ENCODE data around the gene FBXL14. TPM values are rescaled to one million over a fixed set of nuclear protein-coding genes. Genes with fewer than 3 reads are reported as not detected.

Gene FBXL14
- total RNA-seq, 2 donors from 2014 or later: 10.0 to 20.4 TPM

DNA sequence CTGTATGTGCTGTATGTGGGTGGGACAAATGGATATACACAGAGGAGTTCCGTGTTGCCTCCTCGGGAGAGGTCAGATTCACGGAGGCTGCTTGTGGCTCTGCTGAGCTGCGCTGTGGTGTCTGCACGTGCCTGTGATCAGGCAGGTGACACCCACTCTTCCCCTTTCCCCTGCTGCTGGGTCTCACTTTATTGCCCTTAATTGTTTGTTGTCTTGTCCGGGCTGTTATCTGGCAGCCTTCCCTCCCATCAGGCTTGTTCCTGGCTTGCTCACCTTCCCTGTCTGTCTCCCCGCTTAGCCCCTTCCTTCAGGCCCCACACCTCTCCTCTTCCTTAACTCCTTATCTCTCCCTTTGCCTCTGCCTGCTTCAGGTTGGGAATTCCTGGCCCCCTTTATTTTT lies 48.1 kb upstream of the FBXL14 start:
- peak; percentile 68 for DNase-seq
- H3K4me3 ChIP-seq (ENCODE audit: low read length): no peak overlapping the region
- H3K9ac ChIP-seq (ENCODE audit: extremely low read depth, low read length, poor library complexity, severe bottlenecking): no peak overlapping the region
- H3K4me3 Mint-ChIP-seq: no peak overlapping the region
- H3K27me3 ChIP-seq (ENCODE audit: control insufficient read depth, insufficient read depth, low read length, poor library complexity, severe bottlenecking): no peaks in the 10 kb centered on the region
- 77 to 81% methylated on average over 7 of the region's 7 CpGs for WGBS, 2 experiments (ENCODE audit: insufficient coverage in 1 of 2, insufficient read length in 1 of 2)
- H3K36me3 Mint-ChIP-seq (ENCODE audit: low read depth): no peaks in the 10 kb centered on the region
- H3K36me3 ChIP-seq (ENCODE audit: control insufficient read depth, insufficient read depth, low read length): no peaks in the 10 kb centered on the region
- H3K27ac Mint-ChIP-seq: peak overlapping the region; percentile 84
- TF ChIP-seq, protein P1, sequence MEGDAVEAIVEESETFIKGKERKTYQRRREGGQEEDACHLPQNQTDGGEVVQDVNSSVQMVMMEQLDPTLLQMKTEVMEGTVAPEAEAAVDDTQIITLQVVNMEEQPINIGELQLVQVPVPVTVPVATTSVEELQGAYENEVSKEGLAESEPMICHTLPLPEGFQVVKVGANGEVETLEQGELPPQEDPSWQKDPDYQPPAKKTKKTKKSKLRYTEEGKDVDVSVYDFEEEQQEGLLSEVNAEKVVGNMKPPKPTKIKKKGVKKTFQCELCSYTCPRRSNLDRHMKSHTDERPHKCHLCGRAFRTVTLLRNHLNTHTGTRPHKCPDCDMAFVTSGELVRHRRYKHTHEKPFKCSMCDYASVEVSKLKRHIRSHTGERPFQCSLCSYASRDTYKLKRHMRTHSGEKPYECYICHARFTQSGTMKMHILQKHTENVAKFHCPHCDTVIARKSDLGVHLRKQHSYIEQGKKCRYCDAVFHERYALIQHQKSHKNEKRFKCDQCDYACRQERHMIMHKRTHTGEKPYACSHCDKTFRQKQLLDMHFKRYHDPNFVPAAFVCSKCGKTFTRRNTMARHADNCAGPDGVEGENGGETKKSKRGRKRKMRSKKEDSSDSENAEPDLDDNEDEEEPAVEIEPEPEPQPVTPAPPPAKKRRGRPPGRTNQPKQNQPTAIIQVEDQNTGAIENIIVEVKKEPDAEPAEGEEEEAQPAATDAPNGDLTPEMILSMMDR (conservative IDR thresholded peaks at IDR 0.05): no peak
- no peaks in the 10 kb centered on the region for H3K9me3 ChIP-seq (ENCODE audit: control insufficient read depth, low read length)
- peak overlapping the region; percentile 10 for H3K27ac ChIP-seq (ENCODE audit: low read depth, low read length)
- no peaks in the 10 kb centered on the region for H3K9me3 Mint-ChIP-seq
- H3K4me1 ChIP-seq (ENCODE audit: control insufficient read depth, insufficient read depth, low read length): peaks cover 5% of the 10 kb centered on the region
- peaks cover 30% of the 10 kb centered on the region for H3K4me1 Mint-ChIP-seq
- no peaks in the 10 kb centered on the region for H3K27me3 Mint-ChIP-seq (ENCODE audit: insufficient read depth)

DNA sequence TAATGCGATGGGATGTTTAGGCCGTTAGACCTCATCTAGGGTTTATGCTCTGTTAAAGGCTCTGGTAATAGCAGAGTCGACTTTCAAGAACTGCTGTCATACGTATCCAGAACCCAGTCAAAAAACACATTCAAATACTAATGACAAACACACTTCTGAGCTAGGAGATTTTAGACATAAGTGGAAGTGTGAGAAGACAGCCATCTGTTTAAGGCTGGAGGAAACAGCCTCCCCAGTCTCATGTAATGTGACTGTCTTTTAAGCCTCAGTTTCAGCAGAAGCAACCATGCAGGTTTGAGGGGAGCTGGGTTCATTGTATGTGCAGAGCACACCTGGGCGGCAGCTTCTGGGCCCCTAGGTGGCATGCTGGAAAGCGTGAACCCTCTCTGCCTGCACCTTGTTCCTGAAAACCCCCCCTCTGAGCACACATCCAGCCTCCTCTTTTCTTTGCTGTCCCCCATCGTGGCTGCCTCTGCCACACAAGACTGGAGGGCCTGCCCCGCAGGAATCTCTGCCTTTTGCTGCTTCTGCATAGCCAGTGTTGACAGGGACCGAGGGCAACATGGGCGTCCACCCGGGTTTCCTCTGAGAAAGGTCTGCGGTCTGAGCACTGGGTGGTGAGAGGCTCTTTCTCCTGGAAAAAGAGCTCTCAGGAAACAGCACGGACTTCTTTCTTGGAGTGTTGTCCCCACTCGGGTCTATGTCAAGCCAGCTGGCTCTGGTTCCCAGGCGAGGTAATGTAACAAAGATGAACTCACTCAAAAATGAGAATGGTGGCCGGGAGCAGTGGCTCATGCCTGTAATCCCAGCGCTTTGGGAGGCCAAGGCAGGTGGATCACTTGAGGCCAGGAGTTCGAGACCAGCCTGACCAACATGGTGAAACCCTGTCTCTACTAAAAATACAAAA lies 46.2 kb upstream of the FBXL14 start:
- Mint-ChIP-seq H3K27ac (no peak overlapping the region), H3K4me1 (peaks cover 30% of the 10 kb centered on the region), H3K36me3 (ENCODE audit: low read depth) (no peaks in the 10 kb centered on the region), H3K9me3 (no peaks in the 10 kb centered on the region), H3K4me3 (no peak overlapping the region), H3K27me3 (ENCODE audit: insufficient read depth) (no peaks in the 10 kb centered on the region)
- TF ChIP-seq, protein P1 (conservative IDR thresholded peaks at IDR 0.05): peak; percentile 16
- Histone ChIP-seq H3K27me3 (ENCODE audit: control insufficient read depth, insufficient read depth, low read length, poor library complexity, severe bottlenecking) (no peaks in the 10 kb centered on the region), H3K9me3 (ENCODE audit: control insufficient read depth, low read length) (no peaks in the 10 kb centered on the region), H3K36me3 (ENCODE audit: control insufficient read depth, insufficient read depth, low read length) (no peaks in the 10 kb centered on the region), H3K9ac (ENCODE audit: extremely low read depth, low read length, poor library complexity, severe bottlenecking) (no peak overlapping the region), H3K4me3 (ENCODE audit: low read length) (no peak overlapping the region), H3K4me1 (ENCODE audit: control insufficient read depth, insufficient read depth, low read length) (peaks cover 5% of the 10 kb centered on the region), H3K27ac (ENCODE audit: low read depth, low read length) (no peak overlapping the region)
- DNase-seq: peak; percentile 51
- 83 to 87% methylated on average over 11 to 17 of the region's 18 CpGs for WGBS, 2 experiments (ENCODE audit: insufficient coverage in 1 of 2, insufficient read length in 1 of 2)

DNA sequence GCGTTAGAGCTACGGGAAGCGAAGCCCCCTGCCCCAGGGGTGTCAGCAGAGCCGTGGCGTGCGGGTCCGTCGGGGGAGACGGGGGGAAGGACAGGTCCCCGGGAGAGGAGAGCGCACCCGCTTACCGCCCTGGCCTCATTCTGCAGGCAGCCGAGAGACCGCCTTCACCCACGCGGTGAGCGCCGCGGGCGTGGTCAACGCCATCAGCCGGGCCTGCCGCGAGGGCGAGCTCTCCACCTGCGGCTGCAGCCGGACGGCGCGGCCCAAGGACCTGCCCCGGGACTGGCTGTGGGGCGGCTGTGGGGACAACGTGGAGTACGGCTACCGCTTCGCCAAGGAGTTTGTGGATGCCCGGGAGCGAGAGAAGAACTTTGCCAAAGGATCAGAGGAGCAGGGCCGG lies 45.2 kb upstream of the FBXL14 start:
- WGBS, 2 experiments (ENCODE audit: insufficient coverage in 1 of 2, insufficient read length in 1 of 2): 93% methylated on average over 33 to 40 of the region's 40 CpGs
- Histone ChIP-seq H3K36me3 (ENCODE audit: control insufficient read depth, insufficient read depth, low read length) (no peaks in the 10 kb centered on the region), H3K4me3 (ENCODE audit: low read length) (no peak overlapping the region), H3K9me3 (ENCODE audit: control insufficient read depth, low read length) (no peaks in the 10 kb centered on the region), H3K4me1 (ENCODE audit: control insufficient read depth, insufficient read depth, low read length) (peaks cover 5% of the 10 kb centered on the region), H3K27me3 (ENCODE audit: control insufficient read depth, insufficient read depth, low read length, poor library complexity, severe bottlenecking) (no peaks in the 10 kb centered on the region), H3K27ac (ENCODE audit: low read depth, low read length) (no peak overlapping the region), H3K9ac (ENCODE audit: extremely low read depth, low read length, poor library complexity, severe bottlenecking) (no peak overlapping the region)
- DNase-seq: no peak
- Mint-ChIP-seq H3K4me3 (no peak overlapping the region), H3K36me3 (ENCODE audit: low read depth) (no peaks in the 10 kb centered on the region), H3K27ac (no peak overlapping the region), H3K9me3 (no peaks in the 10 kb centered on the region), H3K4me1 (peaks cover 33% of the 10 kb centered on the region), H3K27me3 (ENCODE audit: insufficient read depth) (peaks cover under 1% of the 10 kb centered on the region)
- TF ChIP-seq, protein P1 (conservative IDR thresholded peaks at IDR 0.05): no peak
